ENCODE results near the gene MLH3.

Gene MLH3

DNA sequence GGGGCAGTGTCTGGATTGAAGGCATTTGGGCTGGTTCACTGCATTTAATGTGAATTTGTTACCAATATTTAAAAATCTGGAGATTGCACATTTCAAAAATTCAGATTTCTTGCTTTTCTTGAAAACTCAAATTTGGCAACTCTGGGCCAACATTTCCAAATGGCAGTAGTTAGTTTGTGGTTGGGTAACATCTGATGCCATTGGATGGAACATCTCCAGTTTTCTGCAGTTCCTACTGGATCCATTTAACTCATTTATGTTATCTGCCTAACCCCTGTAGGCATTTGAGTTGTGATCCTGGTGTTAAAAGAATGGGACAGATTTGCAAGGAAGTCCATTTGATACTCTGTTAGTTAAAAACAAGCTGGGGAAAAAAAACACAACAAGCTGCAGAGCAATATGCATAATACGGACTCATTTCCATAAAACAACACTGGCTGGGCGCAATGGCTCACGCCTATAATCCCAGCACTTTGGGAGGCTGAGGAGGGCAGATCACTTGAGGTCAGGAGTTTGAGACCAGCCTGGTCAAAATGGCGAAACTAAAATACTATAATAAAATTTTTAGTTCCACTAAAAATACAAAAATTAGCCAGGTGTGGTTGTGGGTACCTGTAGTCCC is 40.7 kb downstream of the MLH3 start:
- no peaks in the 10 kb centered on the region for H3F3A ChIP-seq (ENCODE audit: low read depth)
- TF ChIP-seq EZH2phosphoT487 (IDR thresholded peaks at IDR 0.05; ENCODE audit: borderline replicate concordance), result no peak
- TF ChIP-seq, protein P1, sequence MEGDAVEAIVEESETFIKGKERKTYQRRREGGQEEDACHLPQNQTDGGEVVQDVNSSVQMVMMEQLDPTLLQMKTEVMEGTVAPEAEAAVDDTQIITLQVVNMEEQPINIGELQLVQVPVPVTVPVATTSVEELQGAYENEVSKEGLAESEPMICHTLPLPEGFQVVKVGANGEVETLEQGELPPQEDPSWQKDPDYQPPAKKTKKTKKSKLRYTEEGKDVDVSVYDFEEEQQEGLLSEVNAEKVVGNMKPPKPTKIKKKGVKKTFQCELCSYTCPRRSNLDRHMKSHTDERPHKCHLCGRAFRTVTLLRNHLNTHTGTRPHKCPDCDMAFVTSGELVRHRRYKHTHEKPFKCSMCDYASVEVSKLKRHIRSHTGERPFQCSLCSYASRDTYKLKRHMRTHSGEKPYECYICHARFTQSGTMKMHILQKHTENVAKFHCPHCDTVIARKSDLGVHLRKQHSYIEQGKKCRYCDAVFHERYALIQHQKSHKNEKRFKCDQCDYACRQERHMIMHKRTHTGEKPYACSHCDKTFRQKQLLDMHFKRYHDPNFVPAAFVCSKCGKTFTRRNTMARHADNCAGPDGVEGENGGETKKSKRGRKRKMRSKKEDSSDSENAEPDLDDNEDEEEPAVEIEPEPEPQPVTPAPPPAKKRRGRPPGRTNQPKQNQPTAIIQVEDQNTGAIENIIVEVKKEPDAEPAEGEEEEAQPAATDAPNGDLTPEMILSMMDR (conservative IDR thresholded peaks at IDR 0.05; ENCODE audit: low read length), result no peak
- H3K9me2 ChIP-seq (replicated peaks; ENCODE audit: low read depth, low read length), result no peaks in the 10 kb centered on the region
- H2AFZ ChIP-seq (ENCODE audit: low read length), result no peak overlapping the region
- no peaks in the 10 kb centered on the region for H4K20me1 ChIP-seq (ENCODE audit: insufficient read depth, low read length, poor library complexity, severe bottlenecking)
- H3K79me2 ChIP-seq (ENCODE audit: insufficient read depth, low read length), result peaks cover 2% of the 10 kb centered on the region; the same call in 1 of the 2 replicates
- H3K27me3 ChIP-seq (ENCODE audit: insufficient read depth, low read length, poor library complexity, severe bottlenecking), result no peaks in the 10 kb centered on the region
- no peaks in the 10 kb centered on the region for H3K4me1 ChIP-seq (ENCODE audit: insufficient read depth, low read length, poor library complexity, severe bottlenecking)
- peaks cover 52% of the 10 kb centered on the region; the same call in 1 of the 2 replicates for H3K36me3 ChIP-seq (ENCODE audit: insufficient read depth, low read length)
- no peak overlapping the region for H3K4me2 ChIP-seq (ENCODE audit: low read depth, low read length, poor library complexity, severe bottlenecking)
- no peak overlapping the region for H3K9ac ChIP-seq (ENCODE audit: low read depth, low read length, poor library complexity, severe bottlenecking)
- H3K9me3 ChIP-seq (ENCODE audit: insufficient read depth, low read depth, low read length), result no peaks in the 10 kb centered on the region
- H3K4me3 ChIP-seq (ENCODE audit: low read length, poor library complexity, severe bottlenecking), result no peak overlapping the region

DNA sequence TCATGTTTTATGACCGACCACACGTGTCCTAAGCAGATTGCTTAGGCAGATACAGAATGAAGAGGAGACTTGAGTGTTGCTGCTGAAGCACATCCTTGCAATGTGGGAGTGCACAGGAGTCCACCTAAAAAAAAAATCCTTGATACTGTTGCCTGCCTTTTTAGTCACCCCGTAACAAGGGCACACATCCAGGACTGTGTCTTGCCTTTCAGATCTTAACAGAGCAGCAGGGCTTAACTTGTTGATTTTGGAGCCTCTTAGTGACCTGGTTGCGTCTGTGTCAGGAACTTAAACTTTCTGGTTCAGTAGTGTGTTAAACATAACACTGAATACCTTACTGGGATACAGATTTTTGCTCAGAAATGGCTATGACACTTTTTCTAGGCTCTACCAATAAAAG is 42.1 kb downstream of the MLH3 start:
- no peak overlapping the region for H2AFZ ChIP-seq (ENCODE audit: low read length)
- H3K27me3 ChIP-seq (ENCODE audit: insufficient read depth, low read length, poor library complexity, severe bottlenecking), result no peaks in the 10 kb centered on the region
- no peak overlapping the region for H3K9ac ChIP-seq (ENCODE audit: low read depth, low read length, poor library complexity, severe bottlenecking)
- H3F3A ChIP-seq (ENCODE audit: low read depth), result no peaks in the 10 kb centered on the region
- H3K79me2 ChIP-seq (ENCODE audit: insufficient read depth, low read length), result peaks cover 13% of the 10 kb centered on the region; the same call in 1 of the 2 replicates
- no peaks in the 10 kb centered on the region for H4K20me1 ChIP-seq (ENCODE audit: insufficient read depth, low read length, poor library complexity, severe bottlenecking)
- no peaks in the 10 kb centered on the region for H3K9me3 ChIP-seq (ENCODE audit: insufficient read depth, low read depth, low read length)
- TF ChIP-seq, protein P1 (conservative IDR thresholded peaks at IDR 0.05; ENCODE audit: low read length), result no peak
- no peak for TF ChIP-seq EZH2phosphoT487 (IDR thresholded peaks at IDR 0.05; ENCODE audit: borderline replicate concordance)
- peaks cover 2% of the 10 kb centered on the region for H3K4me1 ChIP-seq (ENCODE audit: insufficient read depth, low read length, poor library complexity, severe bottlenecking)
- no peaks in the 10 kb centered on the region for H3K9me2 ChIP-seq (replicated peaks; ENCODE audit: low read depth, low read length)
- no peak overlapping the region for H3K4me3 ChIP-seq (ENCODE audit: low read length, poor library complexity, severe bottlenecking)
- H3K36me3 ChIP-seq (ENCODE audit: insufficient read depth, low read length), result peaks cover 52% of the 10 kb centered on the region; the same call in 1 of the 2 replicates
- H3K4me2 ChIP-seq (ENCODE audit: low read depth, low read length, poor library complexity, severe bottlenecking), result no peak overlapping the region

GRCh38 chr14:75005357-75005756 is 45.9 kb downstream of the MLH3 start:
- no peaks in the 10 kb centered on the region for H3K27me3 ChIP-seq (ENCODE audit: insufficient read depth, low read length, poor library complexity, severe bottlenecking)
- H3K36me3 ChIP-seq (ENCODE audit: insufficient read depth, low read length), result peaks cover 40% of the 10 kb centered on the region; the same call in 1 of the 2 replicates
- H3K79me2 ChIP-seq (ENCODE audit: insufficient read depth, low read length), result peaks cover 27% of the 10 kb centered on the region
- H3K4me3 ChIP-seq (ENCODE audit: low read length, poor library complexity, severe bottlenecking), result no peak overlapping the region
- H3K9me3 ChIP-seq (ENCODE audit: insufficient read depth, low read depth, low read length), result no peaks in the 10 kb centered on the region
- no peaks in the 10 kb centered on the region for H3F3A ChIP-seq (ENCODE audit: low read depth)
- H3K9me2 ChIP-seq (replicated peaks; ENCODE audit: low read depth, low read length), result no peaks in the 10 kb centered on the region
- H4K20me1 ChIP-seq (ENCODE audit: insufficient read depth, low read length, poor library complexity, severe bottlenecking), result peaks cover 7% of the 10 kb centered on the region
- no peak overlapping the region for H3K9ac ChIP-seq (ENCODE audit: low read depth, low read length, poor library complexity, severe bottlenecking)
- H2AFZ ChIP-seq (ENCODE audit: low read length), result no peak overlapping the region
- peaks cover 19% of the 10 kb centered on the region for H3K4me1 ChIP-seq (ENCODE audit: insufficient read depth, low read length, poor library complexity, severe bottlenecking)
- peak overlapping the region; percentile 41 for H3K4me2 ChIP-seq (ENCODE audit: low read depth, low read length, poor library complexity, severe bottlenecking)
- TF ChIP-seq, protein P1 (conservative IDR thresholded peaks at IDR 0.05; ENCODE audit: low read length), result no peak
- TF ChIP-seq EZH2phosphoT487 (IDR thresholded peaks at IDR 0.05; ENCODE audit: borderline replicate concordance), result no peak

Data from Loucy (cell line).